HepG2 (cell line): ENCODE data around the gene CFAP119. TPM values are rescaled to one million over a fixed set of nuclear protein-coding genes. Genes with fewer than 3 reads are reported as not detected.

ENCODE experiments used
- AHDC1 ChIP-seq: sonication (generic); formaldehyde crosslinking; IDR thresholded peaks from 2 replicates; pipeline ENCODE4 v1.5.1; 2020; ENCODE audit warnings: mild to moderate bottlenecking, missing genetic modification reagents, borderline replicate concordance
- CENPX ChIP-seq: sonication (generic); formaldehyde crosslinking; IDR thresholded peaks from 2 replicates; pipeline ENCODE4 v1.9.0; 2021; ENCODE audit warnings: mild to moderate bottlenecking, missing genetic modification reagents, moderate library complexity
- EHMT2 ChIP-seq: fragments of 200-600 bp; sonication (generic); IDR thresholded peaks from 2 replicates; pipeline ENCODE4 v1.7.0; 2017; ENCODE audit warnings: antibody characterized with exemption, low read depth, low read length, borderline replicate concordance
- ETV5 ChIP-seq: IDR thresholded peaks from 2 replicates; pipeline ENCODE4 v1.6.1; 2018; ENCODE audit warnings: missing biosample characterization, missing genetic modification reagents, inconsistent platforms, borderline replicate concordance
- JUND ChIP-seq: sonication (generic); formaldehyde crosslinking; IDR thresholded peaks from 2 replicates; pipeline ENCODE4 v1.8.0; 2022; ENCODE audit warnings: mild to moderate bottlenecking, missing genetic modification reagents
- KAT2B ChIP-seq: fragments of 150-350 bp; IDR thresholded peaks from 2 replicates; pipeline ENCODE4 v1.6.1; 2014; ENCODE audit warnings: low read depth, low read length, borderline replicate concordance
- KDM2A ChIP-seq: sonication (generic); formaldehyde crosslinking; IDR thresholded peaks from 2 replicates; pipeline ENCODE4 v1.4.0; 2020; ENCODE audit warnings: low read depth, missing genetic modification reagents, borderline replicate concordance
- MIER3 ChIP-seq: IDR thresholded peaks from 2 replicates; pipeline ENCODE4 v1.6.1; 2016; ENCODE audit warnings: missing compliant biosample characterization, borderline replicate concordance
- NCOA5 ChIP-seq: sonication (generic); formaldehyde crosslinking; IDR thresholded peaks from 2 replicates; pipeline ENCODE4 v1.4.0; 2020; ENCODE audit warnings: missing genetic modification reagents
- PRDM4 ChIP-seq: sonication (generic); formaldehyde crosslinking; IDR thresholded peaks from 2 replicates; pipeline ENCODE4 v1.9.0; 2021; ENCODE audit warnings: missing genetic modification reagents, borderline replicate concordance
- RNF2 ChIP-seq: fragments of 450-650 bp; conservative IDR thresholded peaks from 2 replicates; pipeline ENCODE4 v1.6.1; 2016; ENCODE audit warnings: low read depth
- SMAD1 ChIP-seq: sonication (generic); formaldehyde crosslinking; IDR thresholded peaks from 2 replicates; pipeline ENCODE4 v1.4.0; 2020; ENCODE audit warnings: missing genetic modification reagents, low read depth, mild to moderate bottlenecking, borderline replicate concordance
- TFAP4 ChIP-seq: sonication (generic); IDR thresholded peaks from 2 replicates; pipeline ENCODE4 v1.6.1; 2016; ENCODE audit warnings: low read depth, borderline replicate concordance
- TFDP2 ChIP-seq: sonication (generic); formaldehyde crosslinking; IDR thresholded peaks from 2 replicates; pipeline ENCODE4 v1.4.0; 2020; ENCODE audit warnings: missing genetic modification reagents
- U2AF2 ChIP-seq: fragments of 200-400 bp; formaldehyde crosslinking; IDR thresholded peaks from 2 replicates; pipeline ENCODE4 v1.6.1; 2017; ENCODE audit warnings: low read depth, mild to moderate bottlenecking, low read length
- ZFY ChIP-seq: sonication (generic); formaldehyde crosslinking; IDR thresholded peaks from 2 replicates; pipeline ENCODE4 v1.4.0; 2020; ENCODE audit warnings: missing genetic modification reagents
- ZNF552 ChIP-seq: sonication (generic); formaldehyde crosslinking; IDR thresholded peaks from 2 replicates; pipeline ENCODE4 v1.9.0; 2022; ENCODE audit warnings: missing genetic modification reagents, mild to moderate bottlenecking, borderline replicate concordance
- ZNF557 ChIP-seq: sonication (generic); formaldehyde crosslinking; IDR thresholded peaks from 2 replicates; pipeline ENCODE4 v1.4.0; 2020; ENCODE audit warnings: missing genetic modification reagents
- ZNF790 ChIP-seq: sonication (generic); formaldehyde crosslinking; IDR thresholded peaks from 2 replicates; pipeline ENCODE4 v1.8.0; 2022; ENCODE audit warnings: missing genetic modification reagents, mild to moderate bottlenecking, borderline replicate concordance
- polyA plus RNA-seq, 8 experiments: library from polyadenylated mRNA; depleted of rRNA in 3 of 8; stranded (reverse) in 7 of 8; unstranded in 1 of 8; fragments of >200 nt; fragmentation: Illumina TruSeq in 4 of 8; extraction: Trizol in 4 of 8; gene quantifications; 2 replicates each; pipeline versions ENCODE4 v1.2.1 to v1.2.3, GENCODE V29; 2011 to 2016; ENCODE audit warnings: low read depth in 4 of 8, missing spikeins in 1 of 8, mixed read lengths in 1 of 8; ENCODE audit not compliant: insufficient read depth in 1 of 8
- total RNA-seq, 5 experiments: library from RNA; depleted of rRNA; stranded (reverse); fragments of >200 nt; fragmentation: Illumina TruSeq; extraction: Trizol; gene quantifications; 2 replicates each; pipeline ENCODE4 v1.2.3, GENCODE V29; 2016; ENCODE audit warnings: low read depth in 1 of 5

CFAP119 gene
- total and polyA plus RNA-seq, 2 of the 13 experiments (the other 11 are each of a cell fraction or from before 2014, with no cell fraction given): 6.4 TPM

GRCh38 chr16:30805370-30806169 is 43.7 kb upstream of the CFAP119 start (continued):
- TF ChIP-seq PRDM4 (CRISPR knock-in tag) (no peak), RNF2 (no peak), MIER3 (peak; percentile 88; the same call in 1 of the 2 replicates), KDM2A (CRISPR knock-in tag) (peak; percentile 99), ZNF790 (CRISPR knock-in tag) (peak; percentile 95; the same call in 1 of the 2 replicates), JUND (CRISPR knock-in tag) (peak; percentile 73), TFAP4 (peak; percentile 67; the same call in 1 of the 2 replicates), AHDC1 (peak; percentile 52; the same call in 1 of the 2 replicates), CENPX (CRISPR knock-in tag) (no peak), U2AF2 (no peak), ZFY (peak; percentile 98), EHMT2 (no peak), TFDP2 (peak; percentile 86), ETV5 (CRISPR knock-in tag) (peak; percentile 100), ZNF552 (CRISPR knock-in tag) (peak; percentile 71; the same call in 1 of the 2 replicates), NCOA5 (no peak), KAT2B (no peak), SMAD1 (CRISPR knock-in tag) (peak; percentile 89), ZNF557 (0 out of 2 replicates have a peak, but pooled peaks have one; percentile 37)
